HG03439 (cell line): ENCODE results near the gene PIP5KL1.
"Not testable (repeated sequence)": the region's sequence is repeated elsewhere in the genome, so short reads cannot be mapped to it uniquely, and the experiment has no call there.

Source experiments
- ATAC-seq: cut with Tn5 transposase; IDR thresholded peaks from one replicate; pipeline ENCODE4 v1.9.1; 2021; ENCODE audit warnings: mild to moderate bottlenecking, moderate library complexity; ENCODE audit not compliant: unreplicated experiment

The PIP5KL1 gene

DNA sequence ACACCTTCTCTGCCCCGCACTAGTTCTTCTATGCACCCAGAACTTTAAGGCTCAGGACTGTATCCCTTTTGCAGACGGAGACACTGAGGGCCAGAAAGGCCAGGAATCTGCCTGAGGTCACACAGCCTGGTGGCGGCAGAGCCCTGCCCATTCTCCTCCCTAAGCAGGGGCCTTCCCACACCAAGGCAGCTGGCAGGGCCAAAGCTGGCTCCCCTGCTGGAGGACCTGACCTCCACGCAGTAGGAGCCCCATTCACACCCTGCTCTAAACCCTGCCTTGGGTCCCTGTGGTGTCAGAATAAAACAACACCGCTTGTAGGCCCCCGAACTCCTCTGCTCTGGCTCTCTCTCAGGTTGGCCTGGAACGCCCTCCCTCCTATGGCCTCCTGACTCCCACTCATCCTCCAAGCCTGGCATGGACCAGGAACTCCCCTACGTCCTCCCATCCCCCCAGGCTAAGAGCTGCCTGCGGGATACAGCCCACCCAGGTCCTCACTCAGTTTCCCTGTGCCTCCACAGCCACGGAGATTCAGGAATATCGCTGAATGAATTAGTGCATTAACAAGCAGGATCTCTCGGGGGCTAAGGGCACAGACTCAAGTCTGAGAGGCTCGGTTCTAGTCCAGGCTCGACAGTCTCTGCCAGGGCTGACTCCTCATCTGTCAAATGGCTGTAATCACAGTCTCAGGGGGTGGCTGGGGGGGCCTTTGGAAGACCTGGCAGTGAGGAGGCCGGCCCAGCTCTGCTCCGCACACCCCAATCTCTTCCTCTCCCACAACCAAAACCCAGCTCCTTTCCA is 34.0 kb downstream of the PIP5KL1 start:
- no peak for ATAC-seq

DNA sequence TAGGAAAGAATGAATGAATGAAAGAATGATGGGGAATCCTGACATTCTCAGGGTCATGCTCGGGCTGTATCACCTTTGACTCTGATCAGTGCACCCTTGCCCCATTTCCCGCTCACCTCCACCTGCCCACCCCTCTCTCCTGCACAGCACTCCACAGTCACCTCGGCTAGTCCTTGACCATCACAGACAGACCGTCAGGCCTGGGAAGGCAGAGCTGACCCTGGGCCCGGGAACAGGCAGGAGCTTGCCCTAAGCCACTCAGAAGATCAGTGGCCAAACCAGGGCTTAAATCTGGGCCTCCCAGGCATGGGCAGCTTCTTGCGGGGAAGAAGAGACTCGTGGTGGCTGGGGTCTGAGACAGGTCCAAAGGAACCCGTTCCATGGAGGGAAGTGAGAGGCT is 34.8 kb downstream of the PIP5KL1 start:
- ATAC-seq: no peak

DNA sequence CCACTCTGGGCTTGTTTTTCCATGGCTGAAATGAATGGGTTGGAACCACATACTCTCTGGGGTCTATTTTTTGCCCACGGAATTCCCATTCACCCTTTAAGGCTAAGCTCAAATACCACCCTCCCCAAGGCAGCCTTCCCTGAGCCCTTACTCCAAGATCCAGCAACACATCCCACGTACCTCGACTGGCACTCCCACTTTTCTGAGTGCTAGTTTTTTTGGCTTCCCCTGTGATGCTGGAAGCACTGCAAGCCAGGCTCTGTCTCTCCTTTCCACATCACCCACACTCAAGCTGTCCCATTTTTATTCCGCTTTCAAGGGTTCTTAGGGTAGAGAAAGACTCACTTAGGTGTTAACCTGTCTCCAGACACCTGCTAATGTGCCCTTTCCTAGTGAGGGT is 37.2 kb downstream of the PIP5KL1 start:
- no peak for ATAC-seq

DNA sequence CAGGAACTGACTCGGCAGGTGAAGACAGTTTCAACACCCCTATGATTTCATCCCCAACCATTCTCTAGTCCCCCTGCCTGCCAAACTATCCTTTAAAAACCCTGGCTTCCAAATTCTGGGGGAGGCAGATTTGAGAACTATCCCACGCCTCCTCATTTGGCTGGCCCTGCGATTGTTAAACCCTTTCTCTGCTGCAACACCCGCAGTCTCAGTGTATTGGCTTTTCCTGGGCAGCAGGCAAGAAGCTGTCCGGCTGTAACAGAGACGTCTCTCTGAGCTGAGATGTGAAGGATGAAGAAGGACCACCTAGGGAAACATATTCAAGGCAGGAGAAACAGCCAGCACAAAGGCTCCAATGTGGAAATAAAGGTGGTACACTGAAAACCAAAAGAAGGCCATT is 37.7 kb downstream of the PIP5KL1 start:
- no peak for ATAC-seq

DNA sequence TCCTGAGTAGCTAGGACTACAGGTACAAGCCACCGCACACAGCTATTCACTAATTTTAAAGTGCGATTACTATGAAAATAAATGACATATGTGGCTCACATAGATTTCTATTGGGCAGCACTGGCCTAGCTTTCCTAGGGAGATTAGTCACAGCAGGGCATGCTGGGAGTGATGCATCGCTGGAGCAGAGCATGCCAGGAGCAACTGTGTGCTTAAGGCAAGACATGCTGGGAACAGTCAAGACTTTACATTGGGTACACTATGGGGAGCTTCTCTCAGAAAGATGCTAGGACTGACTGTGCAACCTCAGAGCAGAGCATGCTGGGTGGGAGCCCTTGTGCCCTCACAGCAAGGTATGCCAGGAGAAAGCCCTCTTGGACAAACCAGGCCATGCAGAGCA is 40.5 kb downstream of the PIP5KL1 start:
- no peak for ATAC-seq

DNA sequence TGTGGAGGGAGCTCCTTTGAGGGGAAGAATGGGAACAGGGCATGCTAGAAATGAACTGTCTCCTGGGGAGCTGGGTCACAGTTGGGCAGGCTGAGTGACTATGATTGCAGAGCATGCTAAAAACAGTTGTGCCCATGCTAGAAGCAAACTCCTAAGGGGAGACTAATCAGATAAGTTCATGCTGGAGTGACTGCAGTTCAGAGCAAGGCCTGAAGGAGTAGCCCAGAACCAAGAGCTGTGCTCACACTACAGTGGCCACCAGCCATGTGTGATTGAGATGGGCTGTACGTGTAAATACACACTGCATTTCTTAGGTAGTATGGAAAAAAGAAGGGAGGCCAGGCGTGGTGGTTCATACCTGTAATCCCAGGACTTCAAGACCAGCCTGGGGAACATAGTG is 42.8 kb downstream of the PIP5KL1 start:
- no peak for ATAC-seq

DNA sequence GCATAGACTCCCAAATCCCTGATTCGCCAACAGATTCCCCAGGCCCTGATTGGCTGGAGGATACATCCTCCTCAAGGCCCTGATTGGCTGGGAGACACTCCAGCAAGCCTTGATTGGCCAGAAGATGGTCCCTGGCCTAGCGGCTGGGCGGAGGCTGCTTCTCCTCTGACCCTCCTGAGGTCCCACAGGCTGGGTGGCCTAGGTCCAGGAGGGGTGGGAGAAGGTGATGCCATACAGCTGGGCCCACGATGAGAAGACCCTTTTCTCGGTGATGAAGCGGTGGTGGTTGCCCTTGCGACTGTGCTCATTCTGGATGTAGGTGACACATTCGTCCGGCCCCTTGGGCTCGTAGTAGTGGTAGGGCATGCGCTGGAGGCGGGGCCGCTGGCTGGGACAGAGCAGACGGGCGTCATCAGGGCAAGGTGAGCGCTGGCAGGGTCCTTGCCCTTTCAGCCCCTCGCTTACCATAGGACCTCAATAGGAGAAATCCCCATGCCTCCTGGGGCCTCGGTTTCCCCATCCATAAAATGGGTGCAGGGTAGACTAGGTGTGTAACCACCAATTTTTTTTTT is 44.1 kb downstream of the PIP5KL1 start:
- ATAC-seq: no peak

DNA sequence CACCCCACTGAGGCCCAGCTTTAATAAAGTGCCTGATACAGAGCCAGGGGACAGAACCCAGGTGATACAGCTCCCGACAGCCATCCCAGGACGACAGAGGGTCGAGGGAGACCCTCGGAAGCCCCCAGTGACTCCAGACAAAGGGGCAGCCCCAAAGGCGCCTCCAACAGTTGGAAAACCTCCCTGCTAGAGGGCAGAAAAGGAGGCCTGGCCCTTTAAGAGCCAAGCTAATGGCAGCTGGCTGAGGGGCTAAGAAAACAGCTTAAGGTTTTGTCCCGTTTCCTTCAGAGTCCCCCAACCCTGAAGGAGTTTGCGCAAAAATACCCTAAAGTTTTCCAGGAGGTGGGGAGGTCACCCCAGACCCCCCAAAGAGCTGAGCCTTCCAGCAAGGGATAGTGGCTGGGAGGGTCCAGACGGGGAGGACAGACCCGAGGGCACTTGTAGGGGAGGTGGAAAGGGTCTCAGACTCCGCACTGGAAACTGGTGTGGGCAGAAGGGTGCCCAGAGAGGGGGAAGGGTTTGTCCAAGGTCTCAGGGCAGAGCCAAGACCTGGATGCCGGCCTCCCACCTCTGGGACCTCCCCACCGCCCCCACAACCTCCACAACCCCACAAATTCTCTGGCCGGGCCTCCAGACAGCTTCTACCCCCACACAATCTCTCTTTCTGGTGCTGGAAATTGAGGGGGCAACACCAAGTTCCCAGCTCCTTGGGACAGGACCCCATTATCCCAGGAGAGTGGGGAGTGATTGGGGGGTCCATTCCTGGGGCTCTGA is 44.9 kb downstream of the PIP5KL1 start:
- ATAC-seq: no peak

DNA sequence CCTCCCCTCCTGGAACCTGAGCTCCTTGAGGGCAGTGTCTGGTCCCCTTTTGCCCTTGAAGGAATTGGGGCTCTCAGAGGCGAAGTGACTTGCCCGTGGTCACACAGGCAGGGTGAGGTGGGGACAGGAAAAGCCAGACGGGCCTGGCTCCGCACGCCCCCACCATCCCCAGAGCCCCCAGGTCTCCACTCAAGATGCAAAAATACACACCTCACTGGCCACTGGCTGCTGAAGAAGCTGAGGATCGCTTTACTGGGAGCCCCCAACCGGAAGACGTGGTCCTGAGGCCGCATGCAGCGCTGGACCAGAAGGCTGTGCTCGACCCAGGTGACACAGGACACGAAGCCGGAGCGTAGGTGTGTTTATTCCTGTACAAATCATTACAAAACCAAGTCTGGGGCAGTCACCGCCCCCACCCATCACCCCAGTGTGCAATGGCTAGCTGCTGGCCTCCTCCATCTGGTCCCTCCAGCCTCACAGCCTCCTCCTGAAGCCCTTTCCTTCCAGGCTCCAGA is 45.5 kb downstream of the PIP5KL1 start:
- no peak for ATAC-seq

DNA sequence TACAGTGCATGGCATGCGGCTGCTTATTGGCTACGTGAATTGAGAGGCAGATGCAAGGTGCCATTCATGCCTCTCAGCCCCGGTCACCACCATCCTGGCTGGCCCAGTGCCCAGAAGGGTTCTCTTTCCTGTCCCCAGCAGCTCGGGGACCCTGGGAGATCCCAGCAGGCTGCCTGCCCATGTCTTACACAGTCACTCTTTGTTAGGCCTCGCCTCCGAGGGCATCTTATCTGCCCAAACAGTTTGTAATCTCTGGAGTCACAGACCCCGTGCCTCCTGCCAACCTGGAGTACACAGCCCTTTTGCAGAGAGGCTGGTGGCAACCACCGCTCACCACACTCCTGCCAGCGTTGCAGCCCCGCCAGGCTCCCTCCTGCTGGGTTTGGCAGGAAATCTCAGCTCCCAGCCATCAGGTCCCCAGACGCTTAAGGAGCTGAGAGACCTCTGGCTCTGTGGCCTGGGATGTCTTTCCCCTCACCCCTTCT is 46.1 kb downstream of the PIP5KL1 start:
- ATAC-seq: no peak

DNA sequence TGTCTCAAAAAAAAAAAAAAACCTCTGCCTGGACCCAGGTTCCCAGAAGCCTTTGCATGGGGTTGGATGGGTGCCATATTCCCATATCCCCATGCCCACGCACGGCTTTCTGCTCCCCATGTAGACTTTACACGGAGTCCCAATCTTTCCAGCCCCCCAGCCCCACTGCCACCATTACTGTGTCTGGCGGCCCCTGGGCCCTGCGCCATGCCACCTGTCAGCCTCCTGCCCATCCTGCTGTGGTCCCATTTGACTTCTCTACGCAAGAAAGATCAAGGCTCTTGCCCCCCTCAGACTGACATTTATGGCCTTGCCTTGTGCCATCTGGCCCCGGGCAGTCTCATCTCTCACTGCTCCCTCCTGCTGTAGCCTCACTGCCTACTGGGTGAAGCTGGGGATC is 46.6 kb downstream of the PIP5KL1 start:
- no peak for ATAC-seq

DNA sequence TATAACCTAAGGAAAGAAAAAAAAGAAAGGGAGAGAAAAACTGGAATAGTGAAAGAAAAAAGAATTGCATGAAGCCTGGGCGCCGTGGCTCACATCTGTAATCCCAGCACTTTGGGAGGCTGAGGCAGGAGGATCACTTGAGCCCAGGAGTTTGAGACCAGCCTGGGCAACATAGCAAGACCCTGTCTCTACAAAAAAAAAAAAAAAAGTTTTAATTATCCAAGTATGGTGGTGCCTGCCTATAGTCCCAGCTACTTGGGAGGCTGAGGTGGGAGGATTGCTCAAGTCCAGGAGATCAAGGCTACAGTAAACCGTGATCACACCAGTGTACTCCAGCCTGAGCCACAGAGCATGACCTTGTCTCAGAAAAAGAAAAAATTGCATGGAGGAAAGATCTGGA is 48.9 kb downstream of the PIP5KL1 start:
- not testable (repeated sequence) for ATAC-seq

DNA sequence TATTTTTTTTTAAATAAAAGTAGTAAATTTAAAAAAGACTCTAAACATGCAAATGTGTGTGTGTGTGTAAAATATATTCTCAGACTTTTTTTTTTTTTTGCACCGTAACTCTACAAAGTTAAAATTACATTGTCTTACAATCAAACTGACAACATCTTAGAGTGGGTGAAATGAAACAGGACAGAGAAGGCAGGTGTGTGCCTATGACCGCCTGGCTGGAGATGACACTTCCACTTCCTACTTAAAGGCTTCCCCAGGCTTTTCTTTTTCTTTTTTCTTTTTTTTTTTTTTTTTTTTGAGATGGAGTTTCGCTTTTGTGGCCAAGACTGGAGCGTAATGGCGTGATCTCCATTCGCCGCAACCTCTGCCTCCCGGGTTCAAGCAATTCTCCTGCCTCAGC is 50.4 kb downstream of the PIP5KL1 start:
- no peak for ATAC-seq

DNA sequence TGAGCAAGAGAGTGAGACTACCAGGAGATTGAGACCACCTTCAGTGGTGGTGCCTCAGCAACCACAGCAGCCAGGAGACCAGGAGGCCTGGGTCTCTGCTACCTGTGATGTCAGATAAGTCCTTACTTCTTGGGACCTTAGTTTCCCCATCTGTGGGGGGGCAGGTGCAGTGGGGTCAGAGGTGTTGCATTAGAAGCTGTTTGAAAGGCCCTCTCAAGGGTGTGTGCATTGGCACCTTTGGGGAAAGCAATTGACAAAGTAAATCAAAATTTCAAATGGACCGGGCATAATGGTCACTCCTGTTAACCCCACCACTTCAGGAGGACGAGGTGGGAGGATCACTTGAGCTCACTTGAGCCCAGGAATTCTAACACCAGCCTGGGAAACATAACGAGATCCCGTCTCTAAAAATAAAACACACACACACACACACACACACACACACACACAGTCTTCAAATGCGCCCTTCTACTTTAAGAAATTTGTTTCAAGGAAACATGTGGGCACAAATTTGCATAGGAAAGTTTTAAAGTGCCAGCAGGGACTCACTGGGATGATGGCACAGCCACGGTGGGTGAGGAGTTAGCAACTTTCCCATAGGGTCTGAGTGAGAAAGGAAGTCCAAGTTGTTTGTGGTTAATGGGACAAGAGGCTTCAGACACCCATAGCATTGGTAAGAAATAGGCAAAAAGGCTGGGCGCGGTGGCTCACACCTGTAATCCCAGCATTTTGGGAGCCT is 51.8 kb downstream of the PIP5KL1 start:
- ATAC-seq: no peak

DNA sequence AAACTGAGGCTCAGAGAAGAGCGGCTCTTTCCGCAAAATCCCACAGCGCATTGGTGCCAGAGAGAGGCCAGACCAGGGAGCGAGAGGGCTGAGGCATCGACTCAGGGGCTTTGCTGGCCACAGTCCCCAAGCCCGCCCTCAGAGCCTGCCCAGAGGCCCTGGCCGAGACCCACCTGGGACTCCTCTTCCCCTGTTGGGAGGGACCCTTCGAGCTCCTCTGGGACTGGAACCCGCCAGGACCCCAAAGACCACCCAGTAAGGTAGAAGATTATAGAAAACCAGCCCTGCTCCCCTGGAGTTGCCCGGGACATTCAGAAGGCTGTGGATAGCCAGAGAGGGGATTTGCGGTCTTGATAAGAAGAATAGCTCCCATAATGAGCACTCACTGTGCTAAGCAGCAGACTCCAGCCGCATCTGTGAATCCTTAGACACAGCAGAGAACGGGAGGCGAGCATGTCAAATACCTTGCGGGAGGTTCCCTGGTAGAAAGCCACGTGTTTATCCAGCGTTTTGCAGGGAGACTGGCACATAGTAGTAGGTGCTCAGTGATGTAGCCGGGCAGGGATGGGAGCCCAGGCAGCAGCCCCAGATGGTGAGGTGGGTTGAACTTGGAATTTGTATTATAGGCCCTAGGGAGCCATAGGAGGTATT is 52.5 kb downstream of the PIP5KL1 start:
- no peak for ATAC-seq

DNA sequence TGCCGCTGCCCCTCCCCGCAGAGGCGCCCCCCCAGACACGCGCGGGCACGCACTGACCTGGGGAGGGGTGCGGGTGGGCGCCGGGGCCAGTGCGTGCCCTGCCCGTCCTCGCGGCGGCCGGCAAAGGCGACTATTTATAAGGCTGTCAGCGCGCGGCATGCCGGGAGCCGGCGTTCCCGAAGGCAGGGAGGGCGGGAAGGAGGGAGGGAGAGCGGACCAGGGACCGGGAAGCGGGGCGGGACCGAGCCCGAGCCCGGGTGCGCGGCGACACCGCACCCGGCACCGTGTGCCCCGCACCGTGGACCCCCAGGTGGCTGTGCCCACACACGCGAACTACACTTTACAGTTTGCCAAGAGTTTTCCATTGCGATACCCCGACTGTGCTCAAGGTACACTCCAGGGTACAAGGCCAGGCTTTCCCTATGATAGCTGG is 53.0 kb downstream of the PIP5KL1 start, which contains the start of gene AK1:
TSS of gene AK1 (minus strand) at position 110 of the 433 bp plus-strand sequence. CDS start 3,058 bp downstream, outside the sequence.
- no peak for ATAC-seq

DNA sequence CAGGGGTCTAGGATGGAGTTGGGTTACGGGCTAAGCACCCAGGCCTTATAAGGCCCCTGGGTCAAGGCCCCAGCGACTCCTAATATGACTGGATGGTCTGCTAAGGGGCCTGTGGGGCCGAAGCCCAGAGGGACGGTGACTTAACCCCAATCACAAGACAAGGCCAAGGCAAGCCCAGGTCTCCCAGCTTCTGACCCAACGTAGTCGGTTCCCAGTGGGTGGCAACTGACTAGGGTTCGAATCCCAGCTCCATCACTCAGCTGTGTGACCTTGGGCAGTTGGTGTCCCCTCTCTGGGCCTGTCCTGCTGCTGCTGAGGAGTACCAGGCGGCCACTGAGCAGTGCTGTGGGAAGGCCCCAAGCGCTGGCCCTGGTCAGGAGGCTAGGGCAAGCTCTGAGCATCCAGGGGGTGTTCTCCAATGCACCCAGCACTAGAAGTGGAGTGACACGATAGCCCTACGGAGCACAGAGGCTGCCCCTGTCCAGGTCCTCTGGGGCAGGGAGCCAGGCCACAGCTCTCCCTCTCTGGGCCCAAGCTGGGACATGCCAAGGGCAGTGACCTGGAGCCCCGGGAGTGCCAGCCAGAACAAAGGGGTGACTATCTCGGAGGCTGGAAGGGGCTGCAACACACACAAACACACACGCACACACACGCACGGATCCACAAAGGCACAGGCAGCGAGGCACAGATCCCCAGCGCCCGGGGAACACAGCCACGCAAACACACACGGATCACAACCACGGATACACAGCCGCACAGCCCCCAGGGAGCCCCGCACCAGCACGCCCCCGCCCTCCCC is 53.6 kb downstream of the PIP5KL1 start:
- ATAC-seq: no peak

DNA sequence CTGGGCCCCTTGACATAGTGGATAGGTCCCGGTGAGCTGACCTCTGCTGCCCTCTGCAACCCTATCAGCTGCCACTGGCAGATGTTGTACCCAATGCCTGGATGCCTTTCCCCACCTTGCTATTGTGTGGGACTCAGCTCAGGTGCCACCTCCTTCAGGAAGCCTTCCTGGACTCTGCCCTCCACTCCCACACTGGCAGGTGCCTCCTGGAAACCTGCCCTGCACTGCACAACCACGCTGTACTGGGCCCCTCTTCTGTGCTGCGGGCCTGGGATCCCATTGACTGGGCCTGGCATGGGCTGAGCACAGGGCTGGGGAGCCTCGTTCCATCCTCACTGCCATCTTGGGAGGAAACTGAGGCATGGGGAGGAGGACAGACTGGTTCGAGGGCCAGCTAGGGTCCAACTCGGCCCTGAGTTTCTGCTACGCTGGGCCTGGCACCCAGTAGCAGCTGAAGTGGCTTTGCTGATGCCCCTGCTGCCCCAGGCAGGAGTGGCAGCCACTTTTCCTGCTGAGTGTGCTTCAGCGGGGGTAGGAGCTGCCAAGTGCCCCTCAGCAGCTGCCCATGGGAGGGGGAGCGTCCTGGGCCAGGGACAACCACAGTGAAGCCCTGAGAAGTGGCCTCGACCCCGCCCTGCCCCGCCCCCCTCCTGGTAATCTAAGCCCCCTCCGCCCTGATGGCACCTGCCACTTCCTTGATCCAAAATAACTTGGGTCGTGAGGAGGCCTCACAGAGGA is 54.4 kb downstream of the PIP5KL1 start:
- ATAC-seq: no peak
